ENCODE results near the gene LPCAT1.

Gene LPCAT1

GRCh38 chr5:1471997-1472963 is 51.5 kb downstream of the LPCAT1 start:
- Mint-ChIP-seq H3K9me3 (no peaks in the 10 kb centered on the region), H3K27me3 (no peaks in the 10 kb centered on the region), H3K27ac (peak overlapping the region; percentile 73), H3K4me1 (peaks cover 24% of the 10 kb centered on the region), H3K4me3 (no peak overlapping the region), H3K36me3 (peaks cover 68% of the 10 kb centered on the region)
- no peak for ATAC-seq

- Mint-ChIP-seq H3K27me3 (no peaks in the 10 kb centered on the region), H3K4me1 (peaks cover 18% of the 10 kb centered on the region), H3K36me3 (peaks cover 67% of the 10 kb centered on the region), H3K9me3 (no peaks in the 10 kb centered on the region), H3K4me3 (no peak overlapping the region), H3K27ac (peak overlapping the region; percentile 73)
- ATAC-seq = no peak
Measured at GRCh38 chr5:1471240-1471853, 52.4 kb downstream of the LPCAT1 start.

- Mint-ChIP-seq H3K4me1 (peaks cover 18% of the 10 kb centered on the region), H3K4me3 (no peak overlapping the region), H3K36me3 (peaks cover 68% of the 10 kb centered on the region), H3K27me3 (no peaks in the 10 kb centered on the region), H3K9me3 (no peaks in the 10 kb centered on the region), H3K27ac (peak overlapping the region; percentile 73)
- ATAC-seq = no peak
Measured at GRCh38 chr5:1470762-1471211, 53.0 kb downstream of the LPCAT1 start.

- Mint-ChIP-seq H3K9me3 (peaks cover 2% of the 10 kb centered on the region), H3K4me1 (peaks cover 18% of the 10 kb centered on the region), H3K36me3 (peaks cover 77% of the 10 kb centered on the region), H3K27me3 (no peaks in the 10 kb centered on the region), H3K4me3 (no peak overlapping the region), H3K27ac (peak overlapping the region; percentile 69)
- no peak for ATAC-seq
Measured at GRCh38 chr5:1468629-1469527, 54.9 kb downstream of the LPCAT1 start.

- Mint-ChIP-seq H3K4me3 (no peak overlapping the region), H3K36me3 (peaks cover 76% of the 10 kb centered on the region), H3K9me3 (peaks cover 2% of the 10 kb centered on the region), H3K27me3 (no peaks in the 10 kb centered on the region), H3K4me1 (peaks cover 18% of the 10 kb centered on the region), H3K27ac (peak overlapping the region; percentile 69)
- no peak for ATAC-seq
Measured at GRCh38 chr5:1468247-1468612, 55.5 kb downstream of the LPCAT1 start.

GRCh38 chr5:1467341-1468246 is 56.2 kb downstream of the LPCAT1 start:
- Mint-ChIP-seq H3K4me1 (peaks cover 12% of the 10 kb centered on the region), H3K27ac (peak overlapping the region; percentile 69), H3K9me3 (peaks cover 2% of the 10 kb centered on the region), H3K36me3 (peaks cover 72% of the 10 kb centered on the region), H3K4me3 (no peak overlapping the region), H3K27me3 (no peaks in the 10 kb centered on the region)
- no peak for ATAC-seq

GRCh38 chr5:1466631-1467265 is 57.0 kb downstream of the LPCAT1 start:
- Mint-ChIP-seq H3K4me3 (no peak overlapping the region), H3K27me3 (no peaks in the 10 kb centered on the region), H3K27ac (no peak overlapping the region), H3K36me3 (peaks cover 72% of the 10 kb centered on the region), H3K9me3 (peaks cover 2% of the 10 kb centered on the region), H3K4me1 (peaks cover 7% of the 10 kb centered on the region)
- ATAC-seq = no peak

GRCh38 chr5:1465966-1466471 is 57.7 kb downstream of the LPCAT1 start:
- H3K9me3 Mint-ChIP-seq = peaks cover 2% of the 10 kb centered on the region
- H3K4me3 Mint-ChIP-seq = no peak overlapping the region
- peaks cover under 1% of the 10 kb centered on the region for H3K4me1 Mint-ChIP-seq
- no peaks in the 10 kb centered on the region for H3K27me3 Mint-ChIP-seq
- no peak overlapping the region for H3K27ac Mint-ChIP-seq
- no peak for ATAC-seq
- H3K36me3 Mint-ChIP-seq = peaks cover 72% of the 10 kb centered on the region

- H3K4me3 Mint-ChIP-seq = no peak overlapping the region
- ATAC-seq = no peak
- H3K27me3 Mint-ChIP-seq = no peaks in the 10 kb centered on the region
- H3K9me3 Mint-ChIP-seq = peaks cover 2% of the 10 kb centered on the region
- peaks cover 7% of the 10 kb centered on the region for H3K4me1 Mint-ChIP-seq
- no peak overlapping the region for H3K27ac Mint-ChIP-seq
- H3K36me3 Mint-ChIP-seq = peaks cover 81% of the 10 kb centered on the region
Measured at GRCh38 chr5:1465117-1465516, 58.6 kb downstream of the LPCAT1 start.

- peaks cover 7% of the 10 kb centered on the region for H3K4me1 Mint-ChIP-seq
- H3K36me3 Mint-ChIP-seq = peaks cover 86% of the 10 kb centered on the region
- H3K27ac Mint-ChIP-seq = no peak overlapping the region
- H3K9me3 Mint-ChIP-seq = peaks cover 2% of the 10 kb centered on the region
- ATAC-seq = no peak
- no peak overlapping the region for H3K4me3 Mint-ChIP-seq
- no peaks in the 10 kb centered on the region for H3K27me3 Mint-ChIP-seq
Measured at GRCh38 chr5:1464511-1464910, 59.2 kb downstream of the LPCAT1 start.

- Mint-ChIP-seq H3K36me3 (peaks cover 86% of the 10 kb centered on the region), H3K9me3 (peaks cover 2% of the 10 kb centered on the region), H3K27ac (no peak overlapping the region), H3K27me3 (no peaks in the 10 kb centered on the region), H3K4me3 (no peak overlapping the region), H3K4me1 (peaks cover 7% of the 10 kb centered on the region)
- ATAC-seq = no peak
Measured at GRCh38 chr5:1464096-1464446, 59.7 kb downstream of the LPCAT1 start.

GRCh38 chr5:1463326-1464095 is 60.2 kb downstream of the LPCAT1 start:
- H3K9me3 Mint-ChIP-seq = peaks cover 2% of the 10 kb centered on the region
- no peak overlapping the region for H3K4me3 Mint-ChIP-seq
- no peak overlapping the region for H3K27ac Mint-ChIP-seq
- peaks cover 82% of the 10 kb centered on the region for H3K36me3 Mint-ChIP-seq
- H3K4me1 Mint-ChIP-seq = peaks cover 7% of the 10 kb centered on the region
- no peak for ATAC-seq
- H3K27me3 Mint-ChIP-seq = no peaks in the 10 kb centered on the region

- Mint-ChIP-seq H3K4me1 (peaks cover 7% of the 10 kb centered on the region), H3K9me3 (peaks cover 2% of the 10 kb centered on the region), H3K36me3 (peaks cover 76% of the 10 kb centered on the region), H3K27ac (no peak overlapping the region), H3K27me3 (no peaks in the 10 kb centered on the region), H3K4me3 (no peak overlapping the region)
- no peak for ATAC-seq
Measured at GRCh38 chr5:1462358-1462757, 61.4 kb downstream of the LPCAT1 start.
